Common myeloid progenitor, CD34-positive (primary cell): ENCODE measurements around the gene COPZ2.
"Not testable (repeated sequence)": the region's sequence is repeated elsewhere in the genome, so short reads cannot be mapped to it uniquely, and the experiment has no call there.

Experiments used
- CTCF ChIA-PET: fragments of 350-600 bp; sonication (Branson Sonifier 250); formaldehyde crosslinking; loops from one replicate; lab custom pipeline; 2021; ENCODE audit warnings: antibody characterized with exemption; lab: Charles Lee
- POLR2A ChIA-PET: fragments of 350-600 bp; sonication (Branson Sonifier 250); formaldehyde crosslinking; loops from one replicate; lab custom pipeline; 2021; ENCODE audit warnings: antibody characterized with exemption; lab: Charles Lee
- DNase-seq, 3 donors: peaks; one replicate each; pipeline versions ENCODE4 v3.0.0 to v3.0.0-alpha.2; 2013
- H3K27ac ChIP-seq, 2 experiments: 1 replicate in 1 of 2; 2 replicates in 1 of 2; pipeline ENCODE4 v1.7.0; 2013; ENCODE audit warnings: inconsistent platforms in 2 of 2, low read length in 2 of 2, mild to moderate bottlenecking in 2 of 2, low read depth in 1 of 2, moderate library complexity in 1 of 2; ENCODE audit not compliant: severe bottlenecking in 2 of 2, insufficient read depth in 1 of 2, poor library complexity in 1 of 2
- H3K27me3 ChIP-seq, 5 experiments: replicated peaks in 2 of 5; 1 replicate in 3 of 5; 2 replicates in 2 of 5; pipeline versions ENCODE4 v1.6.1 to v1.7.0; 2013; ENCODE audit warnings: low read length in 4 of 5, mild to moderate bottlenecking in 2 of 5, moderate library complexity in 2 of 5, inconsistent platforms in 1 of 5; ENCODE audit not compliant: insufficient read depth in 5 of 5, control insufficient read depth in 4 of 5
- H3K36me3 ChIP-seq, 4 experiments: 1 replicate in 2 of 4; 2 replicates in 2 of 4; pipeline versions ENCODE4 v1.6.1 to v1.7.0; 2013; ENCODE audit warnings: low read length in 3 of 4, control low read depth in 1 of 4, mild to moderate bottlenecking in 1 of 4; ENCODE audit not compliant: control insufficient read depth in 4 of 4, insufficient read depth in 4 of 4
- H3K4me1 ChIP-seq, 4 experiments: 1 replicate in 3 of 4; 2 replicates in 1 of 4; pipeline versions ENCODE4 v1.6.1 to v1.7.1; 2013; ENCODE audit warnings: low read length in 3 of 4, mild to moderate bottlenecking in 3 of 4, control low read depth in 1 of 4, inconsistent platforms in 1 of 4, moderate library complexity in 1 of 4; ENCODE audit not compliant: control insufficient read depth in 4 of 4, insufficient read depth in 4 of 4; ENCODE audit errors: control extremely low read depth in 1 of 4
- H3K4me3 ChIP-seq, 7 experiments: 1 replicate in 4 of 7; 2 replicates in 3 of 7; pipeline versions ENCODE4 v1.5.1 to v1.7.0; 2013; ENCODE audit warnings: mild to moderate bottlenecking in 7 of 7, low read length in 6 of 7, moderate library complexity in 6 of 7, inconsistent platforms in 2 of 7, low read depth in 2 of 7, control low read depth in 1 of 7; ENCODE audit not compliant: insufficient read depth in 4 of 7, control insufficient read depth in 1 of 7; ENCODE audit errors: extremely low read depth in 1 of 7
- H3K9me3 ChIP-seq, 5 experiments: 1 replicate in 4 of 5; 2 replicates in 1 of 5; pipeline versions ENCODE4 v1.6.1 to v1.7.1; 2013; ENCODE audit warnings: low read length in 4 of 5, mild to moderate bottlenecking in 2 of 5, inconsistent platforms in 1 of 5, low read depth in 1 of 5, moderate library complexity in 1 of 5; ENCODE audit not compliant: control insufficient read depth in 4 of 5, insufficient read depth in 2 of 5; ENCODE audit errors: control extremely low read depth in 1 of 5
- WGBS: methylation state at CpG from one replicate; pipeline ENCODE4 v1.1.5; 2013; ENCODE audit not compliant: insufficient coverage; 5-methylcytosine and 5-hydroxymethylcytosine counted together

COPZ2 gene

DNA sequence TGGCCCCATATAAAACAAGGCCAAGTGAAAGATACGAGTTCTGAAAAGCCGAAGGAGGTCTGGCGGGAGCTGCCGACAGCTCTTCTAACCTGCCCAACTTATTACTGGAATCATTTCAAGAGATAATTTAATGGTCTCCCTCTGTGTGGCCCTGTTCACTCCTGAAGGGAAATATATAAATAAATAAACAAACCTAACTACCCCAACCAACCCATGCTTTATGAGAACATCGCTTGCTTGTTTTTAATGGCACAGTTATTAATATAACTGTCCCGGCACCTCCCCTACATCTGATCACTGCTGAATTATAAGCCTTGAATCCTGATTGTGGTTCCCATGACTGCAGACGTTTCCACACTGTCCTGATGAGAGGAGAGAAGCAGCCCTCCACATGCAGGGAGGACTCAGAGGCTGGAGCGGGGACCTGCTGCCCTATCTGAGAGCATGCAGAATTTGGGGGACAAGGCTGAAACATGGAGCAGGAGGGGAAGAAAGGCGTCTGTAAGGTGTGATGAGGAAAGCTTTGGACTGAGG lies 44.5 kb downstream of the COPZ2 start:
- H3K9me3 ChIP-seq, result no peaks in the 10 kb centered on the region
- DNase-seq, result no peak

DNA sequence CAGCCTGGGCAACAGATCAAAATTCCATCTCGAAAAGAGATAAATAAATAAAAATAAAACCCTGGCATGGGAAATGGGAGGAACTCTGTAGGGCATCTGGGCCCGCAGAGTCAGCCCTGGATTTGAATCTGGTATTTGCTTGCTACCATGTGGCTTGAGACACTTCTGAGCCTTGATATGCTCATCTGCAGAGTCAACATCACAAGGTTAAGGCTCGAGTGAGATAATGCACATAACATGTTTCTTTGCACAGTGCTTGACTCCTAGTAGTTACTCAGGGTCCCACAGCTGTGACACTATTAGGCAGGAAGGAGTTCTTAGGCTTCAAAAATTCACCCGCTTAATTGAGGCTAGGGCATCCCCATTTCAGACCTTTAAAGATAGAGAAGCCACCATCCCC lies 45.4 kb downstream of the COPZ2 start:
- no peak for DNase-seq
- H3K27me3 ChIP-seq, result peaks cover 0 to 14% (median 3%) of the 10 kb centered on the region in 5 experiments
- ChIA-PET POLR2A (no interaction called here), CTCF (interaction anchor here (3.0 kb wide), 1 partner anchor 26 kb away, joined by 9 read pairs; no protein-coding TSS in a partner anchor)
- WGBS, result 100% methylated on average over 2 of the region's 4 CpGs
- H3K27ac ChIP-seq, result no peak overlapping the region
- no peaks in the 10 kb centered on the region for H3K36me3 ChIP-seq
- H3K4me3 ChIP-seq, result no peak overlapping the region
- H3K4me1 ChIP-seq, result peaks cover 0 to 3% (median under 1%) of the 10 kb centered on the region in 4 experiments
- no peaks in the 10 kb centered on the region for H3K9me3 ChIP-seq

More for the DNA sequence above, 44.5 kb downstream of the COPZ2 start:
- no peak overlapping the region for H3K4me3 ChIP-seq
- H3K27ac ChIP-seq, result no peak overlapping the region
- POLR2A ChIA-PET, result no interaction called here
- H3K36me3 ChIP-seq, result no peaks in the 10 kb centered on the region
- WGBS, result 100% methylated on average over 2 of the region's 9 CpGs
- H3K27me3 ChIP-seq, result peaks cover 0 to 6% (median 3%) of the 10 kb centered on the region in 5 experiments
- peaks cover 0 to 3% (median 0%) of the 10 kb centered on the region in 4 experiments for H3K4me1 ChIP-seq
- CTCF ChIA-PET, result interaction anchor here (1.1 to 3.0 kb wide), 3 partner anchors 14 to 25 kb away, joined by 3 to 9 read pairs (median 5); no protein-coding TSS in a partner anchor

DNA sequence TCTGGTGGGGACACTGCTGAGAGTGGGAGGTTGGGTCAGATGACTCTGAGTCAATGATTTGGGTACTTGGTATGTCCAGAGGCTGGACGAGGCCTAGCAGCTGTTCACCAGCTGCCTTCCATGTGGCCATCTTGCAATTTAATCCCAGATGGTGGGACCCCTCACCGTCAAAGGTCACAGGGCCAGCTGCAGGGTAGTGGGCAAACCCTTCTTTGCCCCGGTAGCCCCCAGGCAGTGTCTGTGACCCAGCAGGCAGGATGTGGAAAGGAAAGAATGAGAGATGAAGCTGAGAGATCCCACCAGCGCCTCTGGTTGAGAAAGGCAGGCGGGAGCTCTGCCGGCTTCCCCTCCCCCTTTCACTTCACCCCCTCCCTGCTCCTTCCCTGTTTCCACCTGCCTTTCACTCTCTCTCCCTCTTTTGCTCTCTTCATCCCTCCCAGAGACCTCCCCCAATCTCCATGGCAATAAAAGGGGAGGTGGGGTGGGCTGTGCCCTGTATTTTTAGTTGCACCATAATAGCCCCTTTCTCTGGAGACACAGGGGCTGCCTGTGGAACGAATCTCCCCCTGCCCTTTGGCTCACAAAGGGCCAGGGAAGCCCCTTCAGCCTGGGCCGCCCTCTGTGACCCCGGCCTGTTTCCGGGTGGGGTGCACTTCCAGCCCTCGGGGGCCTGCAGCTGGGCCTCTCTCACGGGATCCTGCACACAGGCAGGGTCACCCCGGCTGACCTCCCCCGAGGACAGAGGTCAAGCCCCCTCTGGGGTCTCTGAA lies 46.5 kb downstream of the COPZ2 start:
- Histone ChIP-seq H3K27ac (no peak overlapping the region), H3K36me3 (no peaks in the 10 kb centered on the region), H3K4me3 (no peak overlapping the region), H3K4me1 (peaks cover 0 to 3% (median under 1%) of the 10 kb centered on the region in 4 experiments), H3K9me3 (no peaks in the 10 kb centered on the region), H3K27me3 (peaks cover 0 to 22% (median 3%) of the 10 kb centered on the region in 5 experiments)
- ChIA-PET POLR2A (no interaction called here), CTCF (interaction anchor here (0.6 to 23.5 kb wide), 4 partner anchors 11 to 84 kb away, joined by 3 to 511 read pairs (median 15); no protein-coding TSS in a partner anchor)
- 88% methylated on average over 7 of the region's 14 CpGs for WGBS
- no peak for DNase-seq

DNA sequence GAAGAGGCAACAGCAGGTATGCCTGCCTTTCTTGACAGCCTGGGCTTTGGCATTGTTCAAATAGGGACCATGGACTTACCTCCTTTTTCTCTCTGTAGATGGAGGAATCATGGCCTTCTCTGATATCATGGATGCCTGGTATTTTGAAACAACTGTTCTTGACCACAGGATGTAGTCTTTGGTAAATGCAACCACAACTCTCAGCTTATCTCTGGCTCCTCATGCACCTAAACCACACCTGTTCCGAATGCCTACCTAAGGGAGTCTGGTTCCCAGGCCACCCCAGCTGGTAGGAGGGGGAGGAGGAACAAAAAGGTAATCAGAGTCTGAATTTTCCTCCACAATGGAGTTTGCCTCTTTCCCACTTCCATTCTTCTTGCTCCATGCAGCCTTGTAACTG lies 47.9 kb downstream of the COPZ2 start:
- ChIA-PET POLR2A (no interaction called here), CTCF (interaction anchor here (0.7 to 23.5 kb wide), 6 partner anchors 9 to 26 kb away, joined by 3 to 511 read pairs (median 6); no protein-coding TSS in a partner anchor)
- Histone ChIP-seq H3K36me3 (no peaks in the 10 kb centered on the region), H3K27me3 (peaks cover 0 to 22% (median 3%) of the 10 kb centered on the region in 5 experiments), H3K9me3 (no peaks in the 10 kb centered on the region), H3K27ac (no peak overlapping the region), H3K4me1 (peaks cover 0 to 3% (median under 1%) of the 10 kb centered on the region in 4 experiments), H3K4me3 (no peak overlapping the region)
- WGBS, result no CpG with 5 or more reads among the region's 1 CpG
- peak in 1 of 3 donors; percentile 16 for DNase-seq

DNA sequence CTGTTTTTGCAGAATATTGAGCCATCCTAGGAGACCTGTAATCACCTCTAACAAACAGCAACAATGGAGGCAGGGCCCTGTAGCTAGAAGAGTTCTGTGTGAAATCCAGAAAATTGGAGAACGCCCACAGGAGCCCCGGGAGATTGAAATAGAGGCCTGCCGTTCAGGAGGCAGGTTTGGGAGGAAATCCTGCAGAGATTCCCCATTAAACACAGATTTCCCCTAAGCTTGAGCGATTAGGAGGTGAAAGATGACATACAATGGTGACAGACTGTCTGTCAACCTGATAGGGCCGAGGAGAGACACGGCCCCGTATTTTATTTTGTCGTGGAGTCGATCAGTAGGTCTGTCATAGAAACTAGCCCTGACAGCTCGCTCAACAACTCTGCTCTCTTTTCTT lies 48.4 kb downstream of the COPZ2 start:
- H3K4me3 ChIP-seq, result no peak overlapping the region
- no peaks in the 10 kb centered on the region for H3K9me3 ChIP-seq
- DNase-seq, result no peak
- H3K4me1 ChIP-seq, result peaks cover 0 to 5% (median 3%) of the 10 kb centered on the region in 4 experiments
- WGBS, result 96% methylated on average over 9 of the region's 10 CpGs
- ChIA-PET POLR2A (interaction anchor here (0.6 kb wide), 1 partner anchor 22 kb away, joined by 3 read pairs; no protein-coding TSS in a partner anchor), CTCF (interaction anchor here (0.7 to 23.5 kb wide), 7 partner anchors 8 to 47 kb away, joined by 3 to 511 read pairs (median 4); no protein-coding TSS in a partner anchor)
- H3K27me3 ChIP-seq, result peaks cover 0 to 22% (median 3%) of the 10 kb centered on the region in 5 experiments
- peaks cover 0 to 2% (median under 1%) of the 10 kb centered on the region in 4 experiments for H3K36me3 ChIP-seq
- no peak overlapping the region for H3K27ac ChIP-seq

DNA sequence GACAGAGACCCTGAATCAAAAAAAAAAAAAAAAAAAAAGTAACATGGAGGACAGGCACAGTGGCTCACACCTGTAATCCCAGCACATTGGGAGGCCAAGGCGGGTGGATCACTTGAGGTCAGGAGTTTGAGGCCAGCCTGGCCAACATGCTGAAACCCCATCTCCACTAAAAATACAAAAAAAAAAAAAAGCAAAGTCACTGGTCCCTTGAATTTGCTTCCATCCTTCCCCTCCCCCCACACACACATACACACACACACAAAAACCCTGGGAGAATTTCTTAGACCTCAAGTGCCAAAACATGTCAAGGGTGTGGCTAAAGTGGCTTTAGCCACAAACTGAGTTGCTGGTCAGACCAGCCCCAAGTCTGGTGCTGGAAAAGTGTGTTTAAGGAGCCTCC lies 49.2 kb downstream of the COPZ2 start:
- ChIA-PET CTCF (interaction anchor here (1.3 to 23.5 kb wide), 5 partner anchors 8 to 47 kb away, joined by 3 to 511 read pairs (median 9); no protein-coding TSS in a partner anchor), POLR2A (interaction anchor here (0.6 kb wide), 1 partner anchor 23 kb away, joined by 3 read pairs; no protein-coding TSS in a partner anchor)
- Histone ChIP-seq H3K4me1 (peaks cover 0 to 12% (median 10%) of the 10 kb centered on the region in 4 experiments), H3K27me3 (peaks cover 0 to 22% (median 0%) of the 10 kb centered on the region in 5 experiments)
- H3K9me3 ChIP-seq, H3K4me3 ChIP-seq, DNase-seq, H3K27ac ChIP-seq, H3K36me3 ChIP-seq: not testable (repeated sequence)
- WGBS, result no CpG with 5 or more reads among the region's 1 CpG
